GM23248 (cell line): Measurements from ENCODE around the gene HPSE. TPM values are rescaled to one million over a fixed set of nuclear protein-coding genes. Genes with fewer than 3 reads are reported as not detected.

Experiments
- DNase-seq: peaks from one replicate; pipeline ENCODE4 v3.0.0-alpha.2; 2015
- H2AFZ ChIP-seq: fragments of 200-600 bp; sonication (generic); 2 replicates; pipeline ENCODE4 v1.6.1; 2016; ENCODE audit warnings: antibody characterized with exemption
- H3F3A ChIP-seq: fragments of 200-600 bp; sonication (generic); 2 replicates; pipeline ENCODE4 v1.6.1; 2016; ENCODE audit warnings: mild to moderate bottlenecking, antibody characterized with exemption, mixed run types; ENCODE audit not compliant: insufficient read depth
- H3K27ac ChIP-seq: fragments of 200-600 bp; sonication (generic); 2 replicates; pipeline ENCODE4 v1.5.1; 2016; ENCODE audit warnings: mild to moderate bottlenecking
- H3K27me3 ChIP-seq: fragments of 200-600 bp; sonication (generic); replicated peaks from 2 replicates; pipeline ENCODE4 v1.6.1; 2016; ENCODE audit warnings: mild to moderate bottlenecking; ENCODE audit not compliant: insufficient read depth
- H3K36me3 ChIP-seq: fragments of 200-600 bp; sonication (generic); 2 replicates; pipeline ENCODE4 v1.6.1; 2016; ENCODE audit warnings: low read depth, mild to moderate bottlenecking
- H3K4me1 ChIP-seq: fragments of 200-600 bp; sonication (generic); 2 replicates; pipeline ENCODE4 v1.6.1; 2016; ENCODE audit warnings: mild to moderate bottlenecking; ENCODE audit not compliant: insufficient read depth
- H3K4me2 ChIP-seq: fragments of 200-600 bp; sonication (generic); one replicate; pipeline ENCODE4 v1.6.1; 2016; ENCODE audit warnings: mild to moderate bottlenecking; ENCODE audit not compliant: unreplicated experiment
- H3K4me3 ChIP-seq: fragments of 200-600 bp; sonication (generic); 2 replicates; pipeline ENCODE4 v1.5.1; 2016; ENCODE audit warnings: mild to moderate bottlenecking
- H3K79me2 ChIP-seq: fragments of 200-600 bp; sonication (generic); 2 replicates; pipeline ENCODE4 v1.6.1; 2016; ENCODE audit warnings: mild to moderate bottlenecking; ENCODE audit not compliant: insufficient read depth
- H3K9ac ChIP-seq: fragments of 200-600 bp; sonication (generic); 2 replicates; pipeline ENCODE4 v1.6.1; 2016; ENCODE audit warnings: mild to moderate bottlenecking
- H3K9me2 ChIP-seq: fragments of 200-600 bp; sonication (generic); 2 replicates; pipeline ENCODE4 v1.6.1; 2016; ENCODE audit warnings: mixed run types, mild to moderate bottlenecking, moderate library complexity; ENCODE audit not compliant: insufficient read depth
- H3K9me3 ChIP-seq: fragments of 200-600 bp; sonication (generic); one replicate; pipeline ENCODE4 v1.6.1; 2017; ENCODE audit warnings: low read depth
- H4K20me1 ChIP-seq: fragments of 200-600 bp; sonication (generic); 2 replicates; pipeline ENCODE4 v1.6.0; 2016; ENCODE audit not compliant: insufficient read depth
- EZH2 ChIP-seq: fragments of 200-600 bp; sonication (generic); IDR thresholded peaks from 2 replicates; pipeline ENCODE4 v1.6.1; 2018; ENCODE audit warnings: antibody characterized with exemption, mild to moderate bottlenecking; ENCODE audit not compliant: insufficient read depth, poor library complexity, severe bottlenecking
- EZH2phosphoT487 ChIP-seq: fragments of 200-600 bp; sonication (generic); IDR thresholded peaks from 2 replicates; pipeline ENCODE4 v1.6.1; 2018; ENCODE audit warnings: antibody characterized with exemption, moderate library complexity, mild to moderate bottlenecking, low read depth; ENCODE audit not compliant: insufficient read depth
- WGBS, 2 experiments: methylation state at CpG; one replicate each; pipeline ENCODE4 v1.1.6; 2015 to 2017; ENCODE audit warnings: low lambda C conversion rate in 2 of 2, low coverage in 1 of 2; ENCODE audit errors: missing lambda C conversion rate in 2 of 2; 5-methylcytosine and 5-hydroxymethylcytosine counted together
- in situ Hi-C: fragments of 300-500 bp; cut with MboI; formaldehyde crosslinking; loops from 2 replicates; pipeline ENCODE4 v1.15.0; 2020
- polyA plus RNA-seq: library from polyadenylated mRNA; unstranded; fragments of >200 nt; fragmentation: Nextera tagmentation; extraction: Ambion mirVana; gene quantifications from 2 replicates; pipeline ENCODE4 v1.2.1, GENCODE V29; 2016
- total RNA-seq: library from RNA; depleted of rRNA; stranded (reverse); fragments of >200 nt; shearing (Covaris generic); gene quantifications from 2 replicates; pipeline ENCODE4 v1.2.3, GENCODE V29; 2014

HPSE gene
- total and polyA plus RNA-seq, 2 experiments from 2014 or later = 0.54 to 1.5 TPM

GRCh38 chr4:83269256-83269655 is 65.4 kb downstream of the HPSE start:
- DNase-seq = peak; percentile 42
- Histone ChIP-seq H3K79me2 (no peaks in the 10 kb centered on the region), H3K27ac (no peak overlapping the region), H3K36me3 (no peaks in the 10 kb centered on the region), H3K4me2 (peak overlapping the region; percentile 38), H2AFZ (no peak overlapping the region), H3K4me3 (0 out of 2 replicates have a peak overlapping the region, but pooled peaks have one; percentile 3), H3K9me2 (no peaks in the 10 kb centered on the region), H3K4me1 (peaks cover 24% of the 10 kb centered on the region), H3F3A (peaks cover 23% of the 10 kb centered on the region; the same call in 1 of the 2 replicates), H4K20me1 (no peaks in the 10 kb centered on the region), H3K27me3 (no peaks in the 10 kb centered on the region), H3K9ac (no peak overlapping the region), H3K9me3 (no peaks in the 10 kb centered on the region)
- in situ Hi-C loops = loop anchor here (25.0 kb wide), 2 partner anchors 407 to 807 kb away; no protein-coding TSS in a partner anchor
- TF ChIP-seq EZH2 = no peak
- TF ChIP-seq EZH2phosphoT487 = no peak
- WGBS, 2 experiments = 25 to 43% methylated on average over 1 of the region's 1 CpG

GRCh38 chr4:83268491-83268890 is 66.2 kb downstream of the HPSE start:
- no peak overlapping the region for H2AFZ ChIP-seq
- DNase-seq = no peak
- peaks cover 23% of the 10 kb centered on the region; the same call in 1 of the 2 replicates for H3F3A ChIP-seq
- WGBS, 2 experiments = 47% methylated on average over 2 of the region's 2 CpGs
- no peak overlapping the region for H3K4me3 ChIP-seq
- H3K9me2 ChIP-seq = no peaks in the 10 kb centered on the region
- no peaks in the 10 kb centered on the region for H3K9me3 ChIP-seq
- H3K4me1 ChIP-seq = peaks cover 24% of the 10 kb centered on the region
- H3K9ac ChIP-seq = no peak overlapping the region
- TF ChIP-seq EZH2 = no peak
- no peak for TF ChIP-seq EZH2phosphoT487
- H3K27me3 ChIP-seq = no peaks in the 10 kb centered on the region
- no peaks in the 10 kb centered on the region for H3K79me2 ChIP-seq
- in situ Hi-C loops = loop anchor here (25.0 kb wide), 2 partner anchors 406 to 806 kb away; no protein-coding TSS in a partner anchor
- no peak overlapping the region for H3K27ac ChIP-seq
- no peaks in the 10 kb centered on the region for H3K36me3 ChIP-seq
- no peaks in the 10 kb centered on the region for H4K20me1 ChIP-seq
- H3K4me2 ChIP-seq = no peak overlapping the region

GRCh38 chr4:83267830-83268475 is 66.7 kb downstream of the HPSE start:
- WGBS, 2 experiments = 97 to 99% methylated on average over 3 of the region's 3 CpGs
- H4K20me1 ChIP-seq = no peaks in the 10 kb centered on the region
- no peak overlapping the region; the same call in 1 of the 2 replicates for H3K9ac ChIP-seq
- H3K4me1 ChIP-seq = peaks cover 24% of the 10 kb centered on the region
- no peak for TF ChIP-seq EZH2
- peak overlapping the region; percentile 43 for H3K4me2 ChIP-seq
- peaks cover 23% of the 10 kb centered on the region; the same call in 1 of the 2 replicates for H3F3A ChIP-seq
- no peaks in the 10 kb centered on the region for H3K36me3 ChIP-seq
- in situ Hi-C loops = loop anchor here (25.0 kb wide), 2 partner anchors 406 to 806 kb away; no protein-coding TSS in a partner anchor
- H2AFZ ChIP-seq = no peak overlapping the region
- no peaks in the 10 kb centered on the region for H3K79me2 ChIP-seq
- no peaks in the 10 kb centered on the region for H3K9me3 ChIP-seq
- no peak for DNase-seq
- no peak overlapping the region; the same call in 1 of the 2 replicates for H3K27ac ChIP-seq
- H3K27me3 ChIP-seq = no peaks in the 10 kb centered on the region
- no peaks in the 10 kb centered on the region for H3K9me2 ChIP-seq
- no peak overlapping the region for H3K4me3 ChIP-seq

- peak overlapping the region; percentile 43 for H3K4me2 ChIP-seq
- peaks cover 23% of the 10 kb centered on the region; the same call in 1 of the 2 replicates for H3F3A ChIP-seq
Measured at GRCh38 chr4:83267121-83267829, 67.4 kb downstream of the HPSE start.

More at GRCh38 chr4:83267121-83267829, 67.4 kb downstream of the HPSE start:
- Histone ChIP-seq H3K9ac (peak overlapping the region; percentile 23; the same call in 1 of the 2 replicates), H3K79me2 (no peaks in the 10 kb centered on the region), H2AFZ (no peak overlapping the region), H4K20me1 (no peaks in the 10 kb centered on the region), H3K4me3 (no peak overlapping the region), H3K27ac (peak overlapping the region; percentile 73), H3K9me3 (no peaks in the 10 kb centered on the region), H3K4me1 (peaks cover 24% of the 10 kb centered on the region), H3K36me3 (no peaks in the 10 kb centered on the region), H3K9me2 (no peaks in the 10 kb centered on the region), H3K27me3 (no peaks in the 10 kb centered on the region)
- DNase-seq = peak; percentile 86
- TF ChIP-seq EZH2 (no peak), EZH2phosphoT487 (no peak)
- in situ Hi-C loops = loop anchor here (25.0 kb wide), 2 partner anchors 405 to 805 kb away; no protein-coding TSS in a partner anchor
- 69 to 71% methylated on average over 7 of the region's 7 CpGs for WGBS, 2 experiments
